Retinal pigment epithelial cell (primary cell): ENCODE results near the gene HMGCS2.

Source experiments
- DNase-seq: peaks from one replicate; pipeline ENCODE4 v3.0.0-alpha.2; 2010; ENCODE audit warnings: low read depth
- H3K4me3 ChIP-seq: 2 replicates; pipeline ENCODE4 v1.5.1; 2011; ENCODE audit warnings: mild to moderate bottlenecking, low read length, control low read depth, moderate library complexity
- TF ChIP-seq, protein P1 (sequence below): conservative IDR thresholded peaks from 2 replicates; pipeline ENCODE4 v1.5.1; 2011; ENCODE audit warnings: low read depth, low read length, control low read depth, inconsistent platforms

HMGCS2 gene

DNA sequence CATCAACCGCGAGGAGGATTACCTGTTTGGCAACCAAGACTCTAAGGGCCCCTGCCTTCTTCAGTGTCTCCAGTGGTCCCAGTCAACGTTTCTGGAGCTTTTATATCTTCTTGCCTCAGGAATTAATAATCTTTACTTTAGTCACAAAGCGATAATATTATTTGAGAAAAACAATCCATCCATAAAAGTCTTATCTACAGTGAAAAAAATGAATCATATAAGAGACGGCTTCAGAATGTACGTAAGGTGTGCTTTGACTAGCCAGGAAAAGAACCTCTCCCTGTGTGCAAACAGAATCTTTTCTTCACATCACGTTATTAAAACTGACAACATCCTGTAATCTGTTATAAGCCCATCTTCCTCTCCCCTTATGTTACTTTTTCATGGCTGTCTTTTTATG is 42.7 kb upstream of the HMGCS2 start, which contains the start of gene REG4:
TSS of gene REG4 (minus strand) at position 74 of the 400 bp plus-strand sequence. CDS start 2,691 bp downstream, outside the sequence.
- H3K4me3 ChIP-seq: no peak within 1 kb of the TSS
- TF ChIP-seq, protein P1, sequence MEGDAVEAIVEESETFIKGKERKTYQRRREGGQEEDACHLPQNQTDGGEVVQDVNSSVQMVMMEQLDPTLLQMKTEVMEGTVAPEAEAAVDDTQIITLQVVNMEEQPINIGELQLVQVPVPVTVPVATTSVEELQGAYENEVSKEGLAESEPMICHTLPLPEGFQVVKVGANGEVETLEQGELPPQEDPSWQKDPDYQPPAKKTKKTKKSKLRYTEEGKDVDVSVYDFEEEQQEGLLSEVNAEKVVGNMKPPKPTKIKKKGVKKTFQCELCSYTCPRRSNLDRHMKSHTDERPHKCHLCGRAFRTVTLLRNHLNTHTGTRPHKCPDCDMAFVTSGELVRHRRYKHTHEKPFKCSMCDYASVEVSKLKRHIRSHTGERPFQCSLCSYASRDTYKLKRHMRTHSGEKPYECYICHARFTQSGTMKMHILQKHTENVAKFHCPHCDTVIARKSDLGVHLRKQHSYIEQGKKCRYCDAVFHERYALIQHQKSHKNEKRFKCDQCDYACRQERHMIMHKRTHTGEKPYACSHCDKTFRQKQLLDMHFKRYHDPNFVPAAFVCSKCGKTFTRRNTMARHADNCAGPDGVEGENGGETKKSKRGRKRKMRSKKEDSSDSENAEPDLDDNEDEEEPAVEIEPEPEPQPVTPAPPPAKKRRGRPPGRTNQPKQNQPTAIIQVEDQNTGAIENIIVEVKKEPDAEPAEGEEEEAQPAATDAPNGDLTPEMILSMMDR: no peak
- no peak for DNase-seq

DNA sequence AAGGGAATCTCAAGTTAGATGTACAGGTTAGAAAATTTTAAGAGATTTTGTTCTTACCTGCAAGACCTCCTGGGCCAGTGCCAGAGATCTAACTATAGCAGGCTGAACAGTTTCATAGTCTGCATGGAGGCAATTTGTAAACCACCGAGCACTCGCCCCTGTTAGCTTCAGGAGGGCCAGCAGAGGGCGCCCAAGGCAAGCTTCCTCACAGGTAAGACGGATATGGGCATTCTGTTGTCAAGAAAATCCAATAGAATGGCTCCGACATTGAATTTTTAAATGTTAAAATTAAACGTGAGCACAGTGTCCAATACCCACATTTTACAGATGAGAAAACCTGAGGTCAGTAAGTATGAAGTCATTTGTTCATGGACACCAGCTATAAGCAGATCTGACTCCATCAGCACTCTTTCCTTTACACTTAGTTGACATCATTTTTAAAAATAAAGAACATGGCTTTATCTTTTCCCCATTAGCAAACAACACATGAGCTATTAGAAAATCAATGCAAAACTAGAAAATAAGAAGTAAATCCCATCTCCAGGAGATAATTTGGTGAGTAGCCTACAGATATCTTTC is 40.4 kb upstream of the HMGCS2 start:
- TF ChIP-seq, protein P1: peak; percentile 98
- peak; percentile 16 for DNase-seq
- no peak overlapping the region for H3K4me3 ChIP-seq

DNA sequence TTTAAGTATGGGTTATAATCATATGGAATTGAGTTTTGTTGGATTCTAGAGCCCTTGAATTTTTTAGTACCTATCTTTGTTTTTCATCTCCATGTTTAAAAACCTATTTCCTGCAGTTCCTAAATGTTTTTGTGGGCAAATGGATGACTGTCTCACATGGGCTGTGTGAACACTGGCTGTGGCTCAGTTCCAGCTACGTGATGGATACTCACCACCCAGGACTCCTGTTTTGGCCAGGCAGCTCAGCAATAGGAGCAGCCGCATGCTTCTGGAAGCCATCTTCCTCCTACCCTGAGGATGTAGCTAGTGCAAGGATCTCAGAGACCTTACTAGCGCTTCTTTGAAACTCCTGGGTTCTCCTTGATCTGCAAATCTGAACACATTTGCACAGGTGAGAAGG is 39.8 kb upstream of the HMGCS2 start:
- no peak for DNase-seq

DNA sequence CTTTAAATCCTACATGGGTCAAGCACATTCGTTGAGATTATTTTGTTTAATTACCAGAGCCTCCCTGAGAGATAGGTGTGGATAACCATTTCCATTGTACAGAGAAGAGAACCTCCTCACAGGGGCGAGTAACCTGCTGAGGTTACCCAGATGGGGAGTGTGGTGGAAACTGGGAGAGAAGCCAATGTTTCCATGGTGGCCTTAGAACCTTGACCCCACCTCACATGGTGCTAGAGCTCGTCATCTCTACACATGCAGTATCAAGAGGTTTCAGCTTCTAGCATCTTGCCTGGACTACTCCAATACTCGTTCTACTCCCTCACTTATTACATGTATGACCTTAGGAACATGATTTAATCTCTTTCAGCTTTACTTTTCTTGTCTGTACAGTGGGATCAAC is 37.8 kb upstream of the HMGCS2 start:
- H3K4me3 ChIP-seq: no peak overlapping the region
- TF ChIP-seq, protein P1: no peak
- DNase-seq: no peak

More for the DNA sequence above, 39.8 kb upstream of the HMGCS2 start:
- no peak overlapping the region for H3K4me3 ChIP-seq
- TF ChIP-seq, protein P1: no peak

DNA sequence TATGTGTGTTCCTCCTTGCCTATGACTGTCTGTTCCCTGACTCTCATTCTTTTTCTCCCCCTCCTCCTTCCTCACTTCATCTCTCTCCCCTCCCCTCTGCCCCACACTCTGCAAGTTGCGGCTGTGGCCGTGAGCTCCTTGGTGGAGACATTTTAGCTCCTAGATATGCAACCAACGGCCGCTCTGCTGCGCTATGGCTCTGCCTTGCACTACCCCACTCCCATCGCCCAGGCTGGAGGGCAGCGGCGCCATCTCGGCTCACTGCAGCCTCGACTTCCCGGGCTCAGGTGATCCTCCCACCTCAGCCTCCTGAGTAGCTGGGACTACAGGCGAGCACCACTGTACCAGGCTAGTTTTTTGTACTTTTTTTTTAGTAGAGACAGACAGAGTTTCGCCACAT is 37.0 kb upstream of the HMGCS2 start:
- DNase-seq: no peak
- H3K4me3 ChIP-seq: no peak overlapping the region
- TF ChIP-seq, protein P1: no peak

DNA sequence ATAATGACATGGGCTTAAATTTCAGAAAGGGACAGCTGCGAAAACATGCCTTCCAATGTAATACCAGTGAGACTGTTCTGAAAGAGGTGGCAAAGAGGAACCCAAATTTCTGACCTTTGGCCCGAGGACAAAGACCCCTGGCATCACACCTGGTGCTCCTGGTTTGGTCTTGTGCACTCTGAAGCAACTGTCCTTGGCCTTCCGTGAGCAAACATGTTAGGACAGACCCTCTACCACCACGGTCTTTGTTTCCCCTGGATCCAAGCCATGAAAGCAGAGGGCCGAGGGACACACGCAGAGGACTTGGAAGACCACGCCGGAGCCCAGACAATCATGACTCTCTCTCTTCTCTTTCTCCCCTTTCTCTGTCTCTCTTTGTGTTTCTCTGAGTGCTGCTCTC is 36.5 kb upstream of the HMGCS2 start:
- TF ChIP-seq, protein P1: no peak
- H3K4me3 ChIP-seq: no peak overlapping the region
- DNase-seq: no peak

DNA sequence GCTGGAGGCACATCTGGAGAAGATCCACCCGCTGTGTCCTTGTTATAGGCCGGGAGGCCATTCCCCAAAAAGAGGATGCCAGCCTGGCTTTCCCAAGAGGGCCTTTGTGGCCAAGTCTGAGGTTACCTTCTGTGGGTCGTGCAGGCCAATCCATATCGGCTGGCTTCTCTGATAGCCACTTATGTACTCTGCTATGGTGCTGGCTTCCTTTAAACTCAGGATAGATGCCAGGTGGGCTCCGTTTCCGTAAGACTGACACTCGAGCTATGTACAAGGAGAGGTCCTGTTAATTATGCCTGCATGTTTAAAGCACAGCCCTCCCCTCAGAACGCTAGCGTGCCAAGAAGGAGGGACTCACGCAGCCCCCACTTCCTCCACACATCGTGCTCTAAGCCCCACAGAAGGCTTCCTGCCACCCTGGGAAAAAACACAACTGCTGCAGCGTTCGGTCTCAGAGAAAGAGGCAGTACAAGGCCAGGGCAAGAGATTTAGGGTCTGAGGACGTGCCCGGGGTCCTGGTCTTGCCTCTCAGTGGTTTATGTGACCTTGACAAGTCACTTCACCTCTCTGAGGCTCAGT is 31.0 kb upstream of the HMGCS2 start:
- TF ChIP-seq, protein P1: no peak
- no peak overlapping the region for H3K4me3 ChIP-seq
- no peak for DNase-seq
